GM12801 (cell line): ENCODE data around the gene TMPRSS7.

Experiments used
- TF ChIP-seq, protein P1 (sequence below): IDR thresholded peaks from one replicate; pipeline ENCODE4 v1.5.1; 2011; ENCODE audit warnings: control low read depth; ENCODE audit not compliant: insufficient read length; ENCODE audit errors: extremely low read depth

The TMPRSS7 gene

DNA sequence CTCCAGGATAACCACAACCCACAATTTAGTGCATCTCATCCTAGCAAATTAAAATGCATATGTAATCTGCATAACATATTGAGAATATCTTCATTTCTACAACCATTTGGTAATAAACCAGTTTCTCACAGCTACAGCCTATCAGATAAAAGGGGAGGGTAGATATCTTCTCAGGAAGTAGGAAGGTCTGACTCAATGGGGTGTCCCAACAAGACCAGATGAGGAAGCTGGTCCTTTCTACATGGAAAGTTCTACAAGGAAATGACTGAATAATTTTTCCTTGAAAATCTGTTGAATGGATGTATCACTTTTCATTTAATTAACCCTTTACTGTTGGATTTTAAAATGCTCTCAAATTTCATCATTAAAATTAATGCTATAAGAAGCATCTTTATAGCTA is 17.4 kb upstream of the TMPRSS7 start:
- TF ChIP-seq, protein P1, sequence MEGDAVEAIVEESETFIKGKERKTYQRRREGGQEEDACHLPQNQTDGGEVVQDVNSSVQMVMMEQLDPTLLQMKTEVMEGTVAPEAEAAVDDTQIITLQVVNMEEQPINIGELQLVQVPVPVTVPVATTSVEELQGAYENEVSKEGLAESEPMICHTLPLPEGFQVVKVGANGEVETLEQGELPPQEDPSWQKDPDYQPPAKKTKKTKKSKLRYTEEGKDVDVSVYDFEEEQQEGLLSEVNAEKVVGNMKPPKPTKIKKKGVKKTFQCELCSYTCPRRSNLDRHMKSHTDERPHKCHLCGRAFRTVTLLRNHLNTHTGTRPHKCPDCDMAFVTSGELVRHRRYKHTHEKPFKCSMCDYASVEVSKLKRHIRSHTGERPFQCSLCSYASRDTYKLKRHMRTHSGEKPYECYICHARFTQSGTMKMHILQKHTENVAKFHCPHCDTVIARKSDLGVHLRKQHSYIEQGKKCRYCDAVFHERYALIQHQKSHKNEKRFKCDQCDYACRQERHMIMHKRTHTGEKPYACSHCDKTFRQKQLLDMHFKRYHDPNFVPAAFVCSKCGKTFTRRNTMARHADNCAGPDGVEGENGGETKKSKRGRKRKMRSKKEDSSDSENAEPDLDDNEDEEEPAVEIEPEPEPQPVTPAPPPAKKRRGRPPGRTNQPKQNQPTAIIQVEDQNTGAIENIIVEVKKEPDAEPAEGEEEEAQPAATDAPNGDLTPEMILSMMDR, result no peak

DNA sequence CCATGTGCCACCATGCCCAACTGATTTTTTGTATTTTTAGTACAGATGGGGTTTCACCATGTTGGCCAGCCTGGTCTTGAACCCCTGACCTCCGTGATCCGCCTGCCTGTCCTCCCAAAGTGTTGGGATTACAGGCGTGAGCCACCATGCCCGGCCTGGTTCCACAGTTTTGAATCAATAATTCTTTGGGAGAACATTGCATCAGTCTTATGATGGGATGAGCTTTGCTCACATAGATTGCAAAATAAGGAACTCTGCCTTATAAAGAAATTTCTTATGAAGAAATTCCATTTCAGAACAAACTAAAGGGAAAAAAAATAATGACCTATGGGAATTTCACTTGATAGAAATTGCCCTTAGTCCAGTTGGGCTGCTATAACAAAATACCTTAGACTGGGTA is 15.8 kb upstream of the TMPRSS7 start:
- TF ChIP-seq, protein P1, result no peak

DNA sequence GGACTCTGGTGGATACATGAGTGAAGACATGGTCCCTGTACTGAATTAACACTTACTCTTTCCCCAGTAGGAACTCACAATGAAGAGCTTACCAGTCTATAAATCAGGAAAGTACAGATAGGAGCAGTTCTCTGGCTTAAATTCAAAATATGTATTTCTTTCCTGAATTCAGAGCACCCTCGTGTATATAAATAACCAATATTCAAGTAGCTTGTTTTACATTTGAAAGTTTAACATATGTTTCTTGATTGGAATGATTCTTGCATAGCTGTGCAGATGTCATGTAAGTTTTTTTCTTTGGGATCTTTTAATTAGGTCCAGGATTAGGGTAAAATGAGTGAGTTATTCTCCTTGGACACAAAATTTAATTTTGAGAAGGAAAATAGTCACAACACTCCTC is 14.8 kb upstream of the TMPRSS7 start:
- TF ChIP-seq, protein P1, result no peak

DNA sequence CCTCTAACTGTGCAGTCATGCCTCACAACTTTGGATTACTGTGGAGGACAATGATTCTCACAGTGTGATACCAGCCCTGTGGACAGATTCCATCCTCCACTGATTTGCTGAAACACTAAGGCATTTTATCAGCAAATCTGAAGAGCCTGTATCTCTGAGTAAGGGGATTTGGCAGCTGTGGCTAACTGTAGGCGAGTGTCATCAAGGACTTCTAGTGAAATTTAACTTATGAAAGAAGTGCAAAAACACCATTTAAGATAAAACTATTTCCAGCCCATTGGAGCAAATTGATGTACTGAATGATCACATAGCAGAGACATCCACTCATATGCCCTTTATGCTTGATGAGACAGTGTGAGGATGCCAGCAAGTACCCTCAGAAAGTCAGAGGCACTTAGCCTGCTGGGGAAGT is 13.9 kb upstream of the TMPRSS7 start:
- TF ChIP-seq, protein P1, result no peak

DNA sequence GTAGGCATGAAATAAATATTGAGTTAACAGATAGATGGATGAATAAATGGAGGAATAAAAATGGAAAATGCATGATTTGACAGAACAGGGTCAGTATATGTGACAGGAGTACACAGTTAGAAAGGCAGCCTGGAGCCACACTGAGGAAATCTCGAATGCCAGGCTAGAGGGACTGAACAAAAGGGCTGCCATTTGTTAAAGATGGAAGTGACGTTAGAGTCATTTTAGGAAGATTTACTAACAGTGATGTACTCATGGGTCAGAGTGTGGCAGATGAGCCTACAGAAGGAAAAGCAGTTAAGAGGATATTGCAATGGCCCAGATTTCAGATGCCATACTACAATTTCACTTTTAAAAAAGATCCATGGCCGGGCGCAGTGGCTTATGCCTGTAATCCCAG is 7.4 kb upstream of the TMPRSS7 start:
- TF ChIP-seq, protein P1, result no peak

DNA sequence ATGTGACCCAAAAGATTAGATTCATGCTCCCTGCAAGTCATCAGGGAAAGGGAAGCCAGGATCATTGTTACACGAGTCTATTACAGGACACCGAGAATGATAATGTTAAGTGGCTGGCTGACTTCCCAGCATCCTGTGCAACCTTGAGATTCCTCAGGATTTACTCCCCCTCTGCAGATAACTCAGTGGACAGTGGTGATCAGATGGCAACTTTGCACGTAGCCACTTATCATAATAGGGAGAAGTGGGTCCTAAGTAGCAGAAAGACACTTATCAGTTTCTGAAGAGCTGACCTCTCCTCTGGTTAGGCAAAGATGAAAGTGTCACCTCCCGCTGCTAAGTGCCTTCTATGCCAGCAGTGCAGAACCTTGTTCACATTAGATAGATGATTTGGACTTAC is 6.7 kb upstream of the TMPRSS7 start:
- TF ChIP-seq, protein P1, result no peak

DNA sequence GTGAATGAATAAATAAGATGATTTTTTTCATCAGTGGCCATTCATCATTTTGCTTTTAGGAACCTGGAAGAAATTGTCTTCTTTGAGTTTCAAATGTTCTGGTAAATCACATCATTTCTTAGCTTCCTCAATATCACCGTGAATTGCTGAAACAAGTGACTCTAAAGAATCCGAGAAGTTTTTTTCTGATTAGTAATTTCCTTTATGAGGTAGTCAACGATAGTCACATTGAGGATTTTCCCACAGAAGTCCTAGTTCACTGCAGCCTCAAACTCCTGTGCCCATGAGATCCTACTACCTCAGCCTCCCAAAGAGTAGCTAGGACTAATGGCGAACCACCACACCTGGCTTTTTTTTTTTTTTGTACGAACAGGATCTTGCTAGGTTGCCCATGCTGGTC is 3.6 kb upstream of the TMPRSS7 start:
- TF ChIP-seq, protein P1, result no peak
